Measurements from ENCODE around the gene MTRFR.
"Not testable (repeated sequence)": the region's sequence is repeated elsewhere in the genome, so short reads cannot be mapped to it uniquely, and the experiment has no call there.

MTRFR gene

GRCh38 chr12:123250471-123251383 lies 17.5 kb downstream of the MTRFR start:
- no peak for DNase-seq

GRCh38 chr12:123251403-123252076 lies 18.3 kb downstream of the MTRFR start:
- no peak for DNase-seq

GRCh38 chr12:123252365-123252764 lies 19.1 kb downstream of the MTRFR start:
- not testable (repeated sequence) for DNase-seq

- no peak for DNase-seq
These were observed 20.6 kb downstream of the MTRFR start for GRCh38 chr12:123253641-123254459.

GRCh38 chr12:123254853-123255446 lies 21.7 kb downstream of the MTRFR start:
- DNase-seq = no peak

- DNase-seq = no peak
These were observed 25.4 kb downstream of the MTRFR start for GRCh38 chr12:123258593-123258992.

- DNase-seq = no peak
These were observed 26.8 kb downstream of the MTRFR start for GRCh38 chr12:123260081-123260480.

GRCh38 chr12:123261196-123261595 lies 28.0 kb downstream of the MTRFR start:
- no peak for DNase-seq

GRCh38 chr12:123263196-123263817 lies 30.1 kb downstream of the MTRFR start:
- DNase-seq = no peak

GRCh38 chr12:123264642-123265041 lies 31.4 kb downstream of the MTRFR start:
- no peak for DNase-seq

- no peak for DNase-seq
These were observed 32.8 kb downstream of the MTRFR start for GRCh38 chr12:123265851-123266678.

GRCh38 chr12:123266679-123267277 lies 33.5 kb downstream of the MTRFR start:
- no peak for DNase-seq

- no peak for DNase-seq
These were observed 34.2 kb downstream of the MTRFR start for GRCh38 chr12:123267335-123267920.

- DNase-seq = peak; percentile 22
These were observed 35.0 kb downstream of the MTRFR start for GRCh38 chr12:123267991-123268843.

- DNase-seq = no peak
These were observed 35.6 kb downstream of the MTRFR start for GRCh38 chr12:123268850-123269249.

- peak; percentile 30 for DNase-seq
These were observed 36.2 kb downstream of the MTRFR start for GRCh38 chr12:123269395-123269892.

GRCh38 chr12:123269896-123270213 lies 36.6 kb downstream of the MTRFR start:
- DNase-seq = no peak

GRCh38 chr12:123270214-123271000 lies 37.2 kb downstream of the MTRFR start:
- DNase-seq = peak; percentile 21

Measured in activated CD8-positive, alpha-beta memory T cell treated with anti-CD3 and anti-CD28 coated beads, Interleukin-2, amount 50 U/mL, for 4 hours (primary cell).